Aorta (tissue), 5 donors: ENCODE data around the gene TAC3. TPM values are rescaled to one million over a fixed set of nuclear protein-coding genes. Genes with fewer than 3 reads are reported as not detected.

Experiments
- ATAC-seq: fragments of 200-7000 bp; cut with Tn5 transposase; one replicate; pipeline ENCODE4 v1.9.1; 2022; ENCODE audit warnings: moderate library complexity; ENCODE audit not compliant: low FRiP score
- DNase-seq, 2 donors: peaks; one replicate each; pipeline ENCODE4 v3.0.0-alpha.2; 2020
- H3K27ac ChIP-seq, 2 donors: one replicate each; pipeline ENCODE4 v1.5.1; 2013; ENCODE audit warnings: low read length in 2 of 2, mild to moderate bottlenecking in 2 of 2, moderate library complexity in 2 of 2, control low read depth in 1 of 2, inconsistent platforms in 1 of 2, low read depth in 1 of 2
- H3K27me3 ChIP-seq, 2 donors: one replicate each; pipeline ENCODE4 v1.6.1; 2013; ENCODE audit warnings: control low read depth in 1 of 2, low read length in 1 of 2, mild to moderate bottlenecking in 1 of 2, moderate library complexity in 1 of 2; ENCODE audit not compliant: insufficient read depth in 2 of 2, control insufficient read depth in 1 of 2
- H3K36me3 ChIP-seq, 2 donors: one replicate each; pipeline ENCODE4 v1.6.1; 2013; ENCODE audit warnings: control low read depth in 1 of 2, low read length in 1 of 2, mild to moderate bottlenecking in 1 of 2; ENCODE audit not compliant: insufficient read depth in 2 of 2, control insufficient read depth in 1 of 2
- H3K4me1 ChIP-seq, 2 donors: one replicate each; pipeline ENCODE4 v1.6.1; 2013; ENCODE audit warnings: low read length in 2 of 2, control low read depth in 1 of 2, mild to moderate bottlenecking in 1 of 2, moderate library complexity in 1 of 2; ENCODE audit not compliant: insufficient read depth in 2 of 2, control insufficient read depth in 1 of 2
- H3K4me3 ChIP-seq, 2 donors: one replicate each; pipeline ENCODE4 v1.5.1; 2013; ENCODE audit warnings: low read length in 2 of 2, control low read depth in 1 of 2, mild to moderate bottlenecking in 1 of 2
- H3K9me3 ChIP-seq: one replicate; pipeline ENCODE4 v1.6.1; 2013; ENCODE audit warnings: mild to moderate bottlenecking, low read length; ENCODE audit not compliant: control insufficient read depth
- WGBS, 2 donors: extraction: QIAGEN DNeasy Blood & Tissue Kit; methylation state at CpG; one replicate each; pipeline ENCODE4 v1.1.7; 2013; 5-methylcytosine and 5-hydroxymethylcytosine counted together
- intact Hi-C, 2 donors: fragments of 100-400 bp; cut with DNase I; formaldehyde crosslinking; loops; one replicate each; pipeline versions ENCODE4 v1.14.2 to v1.15.0; 2022
- polyA plus RNA-seq, 2 donors: library from polyadenylated mRNA; stranded (reverse); fragments of 200-250 nt; gene quantifications; one replicate each; pipeline ENCODE4 v1.2.3, GENCODE V29; 2013
- total RNA-seq, 2 donors: library from RNA; stranded (reverse); fragmentation: NEBNext Ultra II Directional; extraction: Animal tissue kit (Norgen Biotek cat#: 25700); gene quantifications; one replicate each; pipeline ENCODE4 v1.2.1, GENCODE V29; 2021
- donor health status: healthy with polysubstance abuse.
- donor health status: Bipolar disorder and iron deficiency.
- donor health status: DM: no; HTN: no; CAD: no.
- donor health status: DM: no; HTN: no; CAD: no.
- donor health status: DM: yes; HTN: yes; CAD: no.

The TAC3 gene
- total and polyA plus RNA-seq, 4 donors: 0.88 TPM; not detected in 3

GRCh38 chr12:57049119-57049446, 32.8 kb upstream of the TAC3 start:
- no peaks in the 10 kb centered on the region for H3K4me1 ChIP-seq
- H3K9me3 ChIP-seq: no peaks in the 10 kb centered on the region
- H3K27me3 ChIP-seq: no peaks in the 10 kb centered on the region
- ATAC-seq: no peak
- intact Hi-C loops: no loop called here
- H3K36me3 ChIP-seq: no peaks in the 10 kb centered on the region
- no peak overlapping the region for H3K4me3 ChIP-seq
- 85 to 86% methylated on average over 4 of the region's 4 CpGs for WGBS, 2 donors
- no peak for DNase-seq
- H3K27ac ChIP-seq: no peak overlapping the region

GRCh38 chr12:57048423-57049118, 32.2 kb upstream of the TAC3 start:
- Histone ChIP-seq H3K27ac (no peak overlapping the region), H3K4me3 (no peak overlapping the region), H3K9me3 (no peaks in the 10 kb centered on the region), H3K4me1 (no peaks in the 10 kb centered on the region), H3K27me3 (no peaks in the 10 kb centered on the region), H3K36me3 (no peaks in the 10 kb centered on the region)
- intact Hi-C loops: no loop called here
- ATAC-seq (no peak), DNase-seq (no peak)
- WGBS, 2 donors: 75 to 88% methylated on average over 1 of the region's 1 CpG

- Histone ChIP-seq H3K27me3 (no peaks in the 10 kb centered on the region), H3K9me3 (no peaks in the 10 kb centered on the region), H3K4me1 (no peaks in the 10 kb centered on the region), H3K27ac (no peak overlapping the region), H3K36me3 (no peaks in the 10 kb centered on the region), H3K4me3 (no peak overlapping the region)
- intact Hi-C loops: no loop called here
- DNase-seq: no peak
- no peak for ATAC-seq
- 71 to 72% methylated on average over 1 of the region's 1 CpG for WGBS, 2 donors
Measured at GRCh38 chr12:57047981-57048380, 31.7 kb upstream of the TAC3 start.

- no peaks in the 10 kb centered on the region for H3K27me3 ChIP-seq
- intact Hi-C loops: no loop called here
- no peak overlapping the region for H3K27ac ChIP-seq
Measured at GRCh38 chr12:57046947-57047890, 30.9 kb upstream of the TAC3 start.

GRCh38 chr12:57046086-57046791, 29.9 kb upstream of the TAC3 start:
- Histone ChIP-seq H3K4me3 (no peak overlapping the region), H3K9me3 (no peaks in the 10 kb centered on the region), H3K27me3 (no peaks in the 10 kb centered on the region), H3K36me3 (no peaks in the 10 kb centered on the region), H3K4me1 (no peaks in the 10 kb centered on the region), H3K27ac (no peak overlapping the region)
- ATAC-seq: no peak
- intact Hi-C loops: no loop called here
- no peak for DNase-seq
- 68% methylated on average over 6 of the region's 6 CpGs for WGBS, 2 donors

More at GRCh38 chr12:57046947-57047890, 30.9 kb upstream of the TAC3 start:
- Histone ChIP-seq H3K9me3 (no peaks in the 10 kb centered on the region), H3K4me1 (no peaks in the 10 kb centered on the region), H3K4me3 (no peak overlapping the region), H3K36me3 (no peaks in the 10 kb centered on the region)
- no peak for ATAC-seq
- WGBS, 2 donors: 71 to 76% methylated on average over 10 of the region's 10 CpGs
- DNase-seq: no peak

GRCh38 chr12:57044889-57045288, 28.6 kb upstream of the TAC3 start:
- H3K4me3 ChIP-seq: no peak overlapping the region
- WGBS, 2 donors: 88 to 96% methylated on average over 3 of the region's 3 CpGs
- no peaks in the 10 kb centered on the region for H3K27me3 ChIP-seq
- ATAC-seq: no peak
- no peak overlapping the region for H3K27ac ChIP-seq
- H3K36me3 ChIP-seq: no peaks in the 10 kb centered on the region
- no peaks in the 10 kb centered on the region for H3K9me3 ChIP-seq
- no peak for DNase-seq
- intact Hi-C loops: no loop called here
- H3K4me1 ChIP-seq: no peaks in the 10 kb centered on the region

GRCh38 chr12:57044468-57044867, 28.1 kb upstream of the TAC3 start:
- DNase-seq (no peak), ATAC-seq (no peak)
- intact Hi-C loops: no loop called here
- 87% methylated on average over 6 of the region's 6 CpGs for WGBS, 2 donors
- H3K36me3 ChIP-seq: no peaks in the 10 kb centered on the region
- no peaks in the 10 kb centered on the region for H3K27me3 ChIP-seq
- H3K4me1 ChIP-seq: no peaks in the 10 kb centered on the region
- no peak overlapping the region for H3K4me3 ChIP-seq
- no peaks in the 10 kb centered on the region for H3K9me3 ChIP-seq
- H3K27ac ChIP-seq: no peak overlapping the region

- intact Hi-C loops: no loop called here
- no peak overlapping the region for H3K4me3 ChIP-seq
- WGBS, 2 donors: 95% methylated on average over 2 of the region's 2 CpGs
- H3K27me3 ChIP-seq: no peaks in the 10 kb centered on the region
- H3K36me3 ChIP-seq: no peaks in the 10 kb centered on the region
- ATAC-seq (no peak), DNase-seq (no peak)
- H3K27ac ChIP-seq: no peak overlapping the region
- H3K4me1 ChIP-seq: no peaks in the 10 kb centered on the region
- no peaks in the 10 kb centered on the region for H3K9me3 ChIP-seq
Measured at GRCh38 chr12:57042695-57043094, 26.4 kb upstream of the TAC3 start.
